ENCODE results near the gene AP5S1. TPM values are rescaled to one million over a fixed set of nuclear protein-coding genes. Genes with fewer than 3 reads are reported as not detected.

The AP5S1 gene
- polyA plus RNA-seq, 1 experiment, result 7.8 TPM

DNA sequence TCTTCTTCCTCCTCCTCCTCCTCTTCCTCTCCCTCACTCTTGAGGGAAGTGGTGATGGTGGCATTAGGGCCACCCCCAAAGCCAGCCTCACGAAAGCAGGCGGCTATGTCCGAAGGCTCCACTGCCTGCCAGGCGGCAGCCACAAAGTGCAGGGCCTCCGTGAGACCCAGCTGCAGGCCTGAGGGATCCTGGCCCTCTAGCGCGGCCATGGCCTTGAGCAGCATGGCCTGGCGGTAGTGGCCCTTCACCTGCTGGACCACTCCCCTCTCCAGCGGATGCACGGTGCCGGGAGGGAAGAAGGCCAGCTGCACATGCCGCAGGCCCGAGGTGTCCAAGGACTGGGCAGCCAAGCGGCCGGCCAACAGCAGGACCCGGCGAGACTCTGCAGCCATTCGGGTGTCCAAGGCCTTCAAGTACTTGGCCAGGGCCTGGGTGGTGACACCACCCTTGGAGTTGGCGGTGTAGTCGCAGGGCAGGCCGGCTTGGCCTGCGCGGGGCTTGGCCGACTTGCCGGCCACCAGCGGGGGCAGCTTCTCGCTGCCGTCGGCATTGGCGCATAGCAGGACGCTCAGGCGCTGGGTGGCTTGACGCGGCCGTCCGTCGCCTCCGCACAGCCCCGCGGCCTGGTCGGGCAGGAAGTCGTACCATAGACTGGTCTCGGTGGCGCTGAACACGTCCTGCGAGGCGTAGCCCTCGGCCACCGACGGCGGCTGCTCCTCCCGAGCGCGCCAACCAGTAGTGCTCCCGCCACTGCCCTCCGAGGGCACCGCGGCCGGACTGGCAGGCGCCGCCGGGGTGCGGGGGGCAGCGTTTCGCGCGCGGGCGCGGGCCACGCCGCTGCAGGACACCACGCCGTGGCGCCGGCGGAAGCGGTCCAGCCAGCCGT lies 34.9 kb upstream of the AP5S1 start:
- H3K9me3 ChIP-seq (ENCODE audit: control insufficient read depth, insufficient read depth, low read length), result peaks cover 4% of the 10 kb centered on the region; the same call in 1 of the 2 replicates
- CTCF ChIA-PET, result interaction anchor here (1.1 to 6.2 kb wide), 10 partner anchors 8 to 71 kb away, joined by 3 to 87 read pairs (median 4); partner anchors contain the start of gene AP5S1
- POLR2A ChIA-PET, result interaction anchor here (0.5 to 2.8 kb wide), 7 partner anchors 10 to 160 kb away, joined by 3 to 19 read pairs (median 4); partner anchors contain the start of genes AP5S1 and CDC25B
- H3K4me3 ChIP-seq (ENCODE audit: low read depth, low read length), result peak overlapping the region; percentile 79
- H3K27ac ChIP-seq (ENCODE audit: low read depth, low read length), result peak overlapping the region; percentile 21
- no peaks in the 10 kb centered on the region for H3K27me3 ChIP-seq (ENCODE audit: control insufficient read depth, insufficient read depth, low read length)
- DNase-seq (ENCODE audit: low read depth, low spot score), result no peak
- no peak for TF ChIP-seq CTCF (IDR thresholded peaks at IDR 0.05; ENCODE audit: low read depth, low read length)

DNA sequence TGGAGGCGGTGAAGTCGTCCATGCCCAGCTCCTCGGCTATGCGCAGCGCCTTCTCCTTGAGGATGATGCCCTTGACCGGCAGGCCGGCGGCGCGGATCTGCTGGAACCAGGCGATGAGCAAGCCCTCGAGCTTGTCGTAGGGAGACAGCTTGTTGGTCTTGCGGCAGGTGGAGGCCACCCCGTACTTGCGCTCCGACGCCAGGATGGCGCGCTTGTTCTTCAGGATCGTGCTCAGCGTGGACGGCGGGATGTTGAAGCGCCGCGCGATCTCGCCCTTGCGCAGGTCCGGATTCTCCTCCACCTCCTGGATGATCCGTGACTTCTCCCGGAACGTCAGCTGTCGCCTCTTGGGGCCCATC lies 34.2 kb upstream of the AP5S1 start:
- Histone ChIP-seq H3K27me3 (ENCODE audit: control insufficient read depth, insufficient read depth, low read length) (no peaks in the 10 kb centered on the region), H3K9me3 (ENCODE audit: control insufficient read depth, insufficient read depth, low read length) (peaks cover 4% of the 10 kb centered on the region; the same call in 1 of the 2 replicates), H3K27ac (ENCODE audit: low read depth, low read length) (peak overlapping the region; percentile 21), H3K4me3 (ENCODE audit: low read depth, low read length) (peak overlapping the region; percentile 79)
- ChIA-PET CTCF (interaction anchor here (1.0 to 6.2 kb wide), 13 partner anchors 8 to 305 kb away, joined by 3 to 87 read pairs (median 5); partner anchors contain the start of genes AP5S1 and CDC25B), POLR2A (interaction anchor here (0.6 to 2.8 kb wide), 7 partner anchors 10 to 299 kb away, joined by 3 to 19 read pairs (median 3); partner anchors contain the start of genes AP5S1 and CDC25B)
- TF ChIP-seq CTCF (IDR thresholded peaks at IDR 0.05; ENCODE audit: low read depth, low read length), result no peak
- DNase-seq (ENCODE audit: low read depth, low spot score), result no peak

GRCh38 chr20:3786665-3787323 lies 33.6 kb upstream of the AP5S1 start, which contains the start of gene CENPB:
Gene CENPB, minus strand, starts transcription at chr20:3786740. Its CDS starts 257 bp downstream, at chr20:3786483.
- Histone ChIP-seq H3K27me3 (ENCODE audit: control insufficient read depth, insufficient read depth, low read length) (no peaks in the 10 kb centered on the region), H3K4me3 (ENCODE audit: low read depth, low read length) (peak within 1 kb of the TSS; percentile 79), H3K27ac (ENCODE audit: low read depth, low read length) (peak within 1 kb of the TSS; percentile 21), H3K9me3 (ENCODE audit: control insufficient read depth, insufficient read depth, low read length) (peaks cover 4% of the 10 kb centered on the region; the same call in 1 of the 2 replicates)
- TF ChIP-seq CTCF (IDR thresholded peaks at IDR 0.05; ENCODE audit: low read depth, low read length), result peak; percentile 51
- DNase-seq (ENCODE audit: low read depth, low spot score), result no peak
- ChIA-PET POLR2A (interaction anchor here (0.5 to 2.8 kb wide), 6 partner anchors 9 to 299 kb away, joined by 3 to 19 read pairs (median 4); partner anchors contain the start of genes ADISSP, AP5S1 and CDC25B), CTCF (interaction anchor here (0.7 to 6.2 kb wide), 18 partner anchors 8 to 304 kb away, joined by 3 to 87 read pairs (median 4); partner anchors contain the start of genes AP5S1 and CDC25B)

DNA sequence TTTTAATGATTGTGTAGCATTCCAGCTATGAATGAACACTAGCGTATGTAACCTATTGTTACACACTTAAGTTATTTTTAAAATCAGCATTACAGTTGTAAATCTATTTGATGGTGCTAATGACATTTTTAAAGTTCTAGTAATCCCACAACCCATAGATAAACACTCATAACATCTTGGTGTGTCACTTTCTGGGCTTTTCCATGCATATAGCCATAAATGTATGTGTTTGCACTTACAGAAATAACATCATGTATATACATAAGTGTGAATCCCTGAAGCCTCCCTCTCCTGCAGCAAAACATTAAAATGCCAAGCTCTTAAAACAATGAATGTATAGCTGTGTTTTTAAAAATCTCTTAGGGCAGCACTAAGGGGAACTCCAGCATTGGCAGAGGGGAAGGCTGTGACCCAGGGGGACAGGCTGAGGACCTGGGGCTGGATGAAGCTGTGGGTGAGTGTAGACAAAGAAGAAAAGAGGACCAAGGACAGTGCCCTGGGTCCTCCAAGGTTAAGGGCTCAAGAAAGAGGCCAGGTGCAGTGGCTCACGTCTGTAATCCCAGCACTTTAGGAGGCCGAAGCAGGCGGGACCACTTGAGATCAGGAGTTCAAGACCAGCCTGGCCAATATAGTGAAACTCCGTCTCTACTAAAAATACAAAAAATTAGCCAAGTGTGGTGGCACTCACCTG lies 32.9 kb upstream of the AP5S1 start:
- Histone ChIP-seq H3K27ac (ENCODE audit: low read depth, low read length) (no peak overlapping the region), H3K9me3 (ENCODE audit: control insufficient read depth, insufficient read depth, low read length) (peaks cover 4% of the 10 kb centered on the region; the same call in 1 of the 2 replicates), H3K4me3 (ENCODE audit: low read depth, low read length) (peak overlapping the region; percentile 48), H3K27me3 (ENCODE audit: control insufficient read depth, insufficient read depth, low read length) (no peaks in the 10 kb centered on the region)
- DNase-seq (ENCODE audit: low read depth, low spot score), result no peak
- ChIA-PET POLR2A (interaction anchor here (0.7 to 2.8 kb wide), 4 partner anchors 8 to 33 kb away, joined by 3 to 19 read pairs (median 8); partner anchors contain the start of genes ADISSP, AP5S1 and CDC25B), CTCF (interaction anchor here (0.6 to 6.2 kb wide), 13 partner anchors 9 to 99 kb away, joined by 3 to 87 read pairs (median 4); partner anchors contain the start of genes AP5S1 and CDC25B)
- TF ChIP-seq CTCF (IDR thresholded peaks at IDR 0.05; ENCODE audit: low read depth, low read length), result no peak

Data from AG04450 (cell line).